ENCODE results near the gene ASIC1. TPM values are rescaled to one million over a fixed set of nuclear protein-coding genes. Genes with fewer than 3 reads are reported as not detected.

Gene ASIC1
- total RNA-seq, 1 experiment from 2014 or later, result 17.9 TPM

DNA sequence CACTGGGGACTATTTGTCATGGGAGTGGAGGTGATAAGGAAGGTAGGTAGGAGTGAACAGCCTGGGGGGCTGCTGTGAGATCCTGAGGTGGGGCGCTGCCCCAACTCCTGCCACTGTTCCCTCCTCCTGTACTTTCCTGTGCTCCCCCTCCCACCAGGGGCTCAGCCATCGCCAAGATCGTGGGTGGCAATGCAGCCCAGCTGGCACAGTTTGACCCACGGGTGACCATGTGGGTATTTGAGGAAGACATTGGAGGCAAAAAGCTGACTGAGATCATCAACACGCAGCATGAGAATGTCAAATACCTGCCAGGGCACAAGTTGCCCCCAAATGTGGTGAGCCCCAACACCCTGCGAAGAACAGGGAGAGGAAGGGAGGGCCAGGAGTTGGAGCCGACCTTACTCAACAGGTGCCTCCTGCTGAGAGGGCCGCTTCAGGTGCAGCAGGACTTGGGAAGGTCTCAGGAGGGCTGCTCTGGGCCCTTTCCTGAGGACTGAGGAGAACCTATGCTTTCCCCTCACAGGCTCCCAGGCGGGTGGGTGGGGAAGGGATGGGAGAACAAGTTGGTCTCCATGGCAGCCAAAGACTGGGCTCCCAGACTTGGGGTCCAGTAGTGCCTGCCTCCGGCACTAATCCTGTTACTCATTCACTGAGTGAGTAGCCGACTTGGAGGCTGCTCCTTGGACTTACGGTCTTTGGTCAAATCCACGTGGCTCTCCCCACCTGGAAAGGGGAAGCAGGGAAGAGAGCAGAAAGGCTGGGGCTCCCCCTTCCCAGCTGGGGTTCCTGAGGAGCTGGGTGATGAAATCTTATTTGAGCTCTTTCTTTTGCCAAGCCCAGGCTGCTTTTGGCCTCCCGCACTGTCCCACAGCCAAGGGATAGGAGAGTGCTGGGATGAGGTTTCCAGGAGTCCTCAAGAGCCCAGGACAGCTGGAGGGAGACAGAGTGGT is 47.3 kb downstream of the ASIC1 start:
- Histone ChIP-seq H3K9me3 (ENCODE audit: low read length) (no peaks in the 10 kb centered on the region), H3K4me3 (ENCODE audit: low read length) (no peak overlapping the region), H3K27ac (ENCODE audit: low read length) (no peak overlapping the region), H3K36me3 (ENCODE audit: insufficient read depth, low read length) (peaks cover 8% of the 10 kb centered on the region; the same call in 1 of the 2 replicates), H3K4me1 (ENCODE audit: low read length) (peaks cover 46% of the 10 kb centered on the region), H4K20me1 (ENCODE audit: insufficient read depth, low read depth, low read length) (no peaks in the 10 kb centered on the region), H3K9me2 (replicated peaks; ENCODE audit: insufficient read depth, low read length) (no peaks in the 10 kb centered on the region), H3K27me3 (ENCODE audit: low read length) (no peaks in the 10 kb centered on the region), H3K79me2 (ENCODE audit: low read length) (no peaks in the 10 kb centered on the region), H3K9ac (ENCODE audit: low read length) (no peak overlapping the region), H2AFZ (ENCODE audit: low read length) (no peak overlapping the region), H3K4me2 (ENCODE audit: low read depth, low read length, poor library complexity, severe bottlenecking) (no peak overlapping the region)
- DNase-seq, result no peak

DNA sequence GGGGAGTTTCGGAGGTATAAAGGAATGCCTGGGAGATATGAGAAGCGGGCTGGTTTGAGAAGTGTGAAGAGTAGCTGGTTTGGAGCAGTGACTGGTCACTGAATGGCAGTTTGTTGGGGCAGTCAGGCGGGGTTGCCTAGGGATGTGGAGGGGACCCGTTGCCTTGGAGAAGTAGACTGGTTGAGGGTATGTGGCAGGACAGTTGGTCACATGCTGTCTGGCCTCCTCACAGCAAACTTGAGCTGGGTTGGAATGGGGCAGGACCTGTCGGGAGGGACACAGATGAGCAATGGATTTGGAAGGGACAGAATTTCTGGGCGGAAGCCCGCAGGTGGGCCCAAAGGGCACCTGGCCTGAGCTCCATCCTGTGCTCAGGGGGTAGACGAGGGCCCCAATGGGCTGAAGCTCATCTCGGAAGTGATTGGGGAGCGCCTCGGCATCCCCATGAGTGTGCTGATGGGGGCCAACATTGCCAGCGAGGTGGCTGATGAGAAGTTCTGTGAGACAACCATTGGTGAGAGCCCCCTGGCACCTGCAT is 48.6 kb downstream of the ASIC1 start:
- no peak overlapping the region for H3K4me3 ChIP-seq (ENCODE audit: low read length)
- H3K9me3 ChIP-seq (ENCODE audit: low read length), result no peaks in the 10 kb centered on the region
- H3K79me2 ChIP-seq (ENCODE audit: low read length), result no peaks in the 10 kb centered on the region
- H3K9me2 ChIP-seq (replicated peaks; ENCODE audit: insufficient read depth, low read length), result no peaks in the 10 kb centered on the region
- no peak overlapping the region for H3K4me2 ChIP-seq (ENCODE audit: low read depth, low read length, poor library complexity, severe bottlenecking)
- no peak overlapping the region for H3K9ac ChIP-seq (ENCODE audit: low read length)
- H3K4me1 ChIP-seq (ENCODE audit: low read length), result peaks cover 54% of the 10 kb centered on the region
- H3K27ac ChIP-seq (ENCODE audit: low read length), result no peak overlapping the region
- no peaks in the 10 kb centered on the region for H4K20me1 ChIP-seq (ENCODE audit: insufficient read depth, low read depth, low read length)
- no peak for DNase-seq
- peaks cover 8% of the 10 kb centered on the region; the same call in 1 of the 2 replicates for H3K36me3 ChIP-seq (ENCODE audit: insufficient read depth, low read length)
- no peaks in the 10 kb centered on the region for H3K27me3 ChIP-seq (ENCODE audit: low read length)
- no peak overlapping the region for H2AFZ ChIP-seq (ENCODE audit: low read length)

DNA sequence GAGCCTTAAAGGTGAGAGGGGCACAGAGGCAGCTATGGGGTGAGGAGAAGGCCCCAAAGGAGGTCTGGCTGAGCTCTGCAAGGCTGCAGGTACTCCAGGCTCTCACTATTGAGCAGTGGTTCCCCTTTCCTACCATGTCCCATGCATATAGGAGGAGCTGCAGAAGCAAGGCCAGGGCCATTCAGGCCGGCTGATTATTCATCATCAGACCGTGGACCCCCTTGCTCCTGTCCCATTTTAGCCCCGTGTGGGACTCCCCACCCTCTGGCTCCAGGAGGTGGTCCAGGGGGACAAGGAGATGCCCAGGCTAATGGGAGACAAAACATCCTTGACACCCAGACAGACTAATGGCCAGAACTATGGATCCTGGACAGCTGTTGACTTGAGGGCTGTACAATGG is 49.5 kb downstream of the ASIC1 start:
- H3K27me3 ChIP-seq (ENCODE audit: low read length), result no peaks in the 10 kb centered on the region
- H3K9ac ChIP-seq (ENCODE audit: low read length), result no peak overlapping the region

DNA sequence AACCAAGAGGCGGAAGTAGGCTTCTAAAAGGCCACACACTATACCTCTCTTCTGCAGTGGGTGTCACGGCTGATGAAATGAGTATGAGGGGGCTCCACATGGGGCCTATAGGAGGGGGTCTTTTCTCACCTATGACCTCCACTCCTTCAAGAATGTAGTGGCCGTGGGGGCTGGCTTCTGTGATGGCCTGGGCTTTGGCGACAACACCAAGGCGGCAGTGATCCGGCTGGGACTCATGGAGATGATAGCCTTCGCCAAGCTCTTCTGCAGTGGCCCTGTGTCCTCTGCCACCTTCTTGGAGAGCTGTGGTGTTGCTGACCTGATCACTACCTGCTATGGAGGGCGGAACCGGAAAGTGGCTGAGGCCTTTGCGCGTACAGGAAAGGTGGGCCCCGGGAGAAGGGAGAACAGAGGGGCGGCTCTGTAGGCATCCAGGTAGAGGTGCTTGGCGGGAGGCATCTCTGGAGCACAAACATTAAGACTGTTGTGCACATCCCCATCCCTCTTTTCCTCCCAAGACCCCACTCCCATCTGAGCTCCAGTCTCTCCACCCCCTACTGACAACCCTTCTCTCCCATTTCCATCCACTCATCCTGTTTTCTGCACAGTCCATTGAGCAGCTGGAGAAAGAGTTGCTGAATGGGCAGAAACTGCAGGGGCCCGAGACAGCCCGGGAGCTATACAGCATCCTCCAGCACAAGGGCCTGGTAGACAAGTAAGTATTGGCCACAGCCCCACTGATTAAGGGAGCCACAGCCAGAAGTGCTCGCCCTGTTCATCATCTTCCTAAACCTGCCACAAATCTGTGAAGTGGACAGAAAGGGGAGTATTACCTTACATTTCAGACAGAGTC is 50.2 kb downstream of the ASIC1 start:
- no peak overlapping the region for H3K27ac ChIP-seq (ENCODE audit: low read length)
- H3K36me3 ChIP-seq (ENCODE audit: insufficient read depth, low read length), result no peaks in the 10 kb centered on the region
- peaks cover 44% of the 10 kb centered on the region for H3K4me1 ChIP-seq (ENCODE audit: low read length)
- no peak for DNase-seq
- 0 out of 2 replicates have a peak, but pooled peaks cover 2% of the 10 kb centered on the region for H4K20me1 ChIP-seq (ENCODE audit: insufficient read depth, low read depth, low read length)
- H3K9ac ChIP-seq (ENCODE audit: low read length), result no peak overlapping the region
- no peak overlapping the region for H2AFZ ChIP-seq (ENCODE audit: low read length)
- H3K9me2 ChIP-seq (replicated peaks; ENCODE audit: insufficient read depth, low read length), result no peaks in the 10 kb centered on the region
- H3K9me3 ChIP-seq (ENCODE audit: low read length), result no peaks in the 10 kb centered on the region
- no peak overlapping the region for H3K4me3 ChIP-seq (ENCODE audit: low read length)
- peaks cover 5% of the 10 kb centered on the region for H3K79me2 ChIP-seq (ENCODE audit: low read length)
- H3K4me2 ChIP-seq (ENCODE audit: low read depth, low read length, poor library complexity, severe bottlenecking), result no peak overlapping the region
- H3K27me3 ChIP-seq (ENCODE audit: low read length), result no peaks in the 10 kb centered on the region

More for the DNA sequence above, 49.5 kb downstream of the ASIC1 start:
- Histone ChIP-seq H3K4me3 (ENCODE audit: low read length) (no peak overlapping the region), H3K4me2 (ENCODE audit: low read depth, low read length, poor library complexity, severe bottlenecking) (no peak overlapping the region), H3K9me2 (replicated peaks; ENCODE audit: insufficient read depth, low read length) (no peaks in the 10 kb centered on the region), H3K9me3 (ENCODE audit: low read length) (no peaks in the 10 kb centered on the region), H3K4me1 (ENCODE audit: low read length) (peaks cover 51% of the 10 kb centered on the region), H4K20me1 (ENCODE audit: insufficient read depth, low read depth, low read length) (no peaks in the 10 kb centered on the region), H3K27ac (ENCODE audit: low read length) (no peak overlapping the region), H3K79me2 (ENCODE audit: low read length) (no peaks in the 10 kb centered on the region), H2AFZ (ENCODE audit: low read length) (no peak overlapping the region), H3K36me3 (ENCODE audit: insufficient read depth, low read length) (peaks cover 2% of the 10 kb centered on the region; the same call in 1 of the 2 replicates)
- no peak for DNase-seq

DNA sequence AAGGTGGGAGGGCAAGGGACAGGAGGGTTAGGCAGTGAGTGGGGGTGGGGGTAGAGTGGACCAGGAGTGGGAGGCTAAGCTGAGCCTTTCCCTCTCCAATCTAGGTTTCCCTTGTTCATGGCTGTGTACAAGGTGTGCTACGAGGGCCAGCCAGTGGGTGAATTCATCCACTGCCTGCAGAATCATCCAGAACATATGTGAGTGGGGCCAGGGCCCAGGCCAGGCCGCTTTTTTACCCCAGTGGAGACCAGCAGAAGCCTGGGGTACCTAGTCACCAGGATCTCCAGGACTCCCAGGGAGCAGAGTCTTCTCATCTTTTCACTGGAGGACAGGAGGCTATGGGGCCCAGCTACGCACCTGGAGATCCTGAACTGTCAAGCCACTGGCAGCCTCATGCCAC is 51.9 kb downstream of the ASIC1 start:
- H3K9me3 ChIP-seq (ENCODE audit: low read length), result no peaks in the 10 kb centered on the region
- H3K4me1 ChIP-seq (ENCODE audit: low read length), result peaks cover 33% of the 10 kb centered on the region
- H3K4me2 ChIP-seq (ENCODE audit: low read depth, low read length, poor library complexity, severe bottlenecking), result peak overlapping the region; percentile 99
- peak overlapping the region; percentile 96 for H3K27ac ChIP-seq (ENCODE audit: low read length)
- no peak overlapping the region for H2AFZ ChIP-seq (ENCODE audit: low read length)
- peak overlapping the region; percentile 71 for H3K4me3 ChIP-seq (ENCODE audit: low read length)
- H4K20me1 ChIP-seq (ENCODE audit: insufficient read depth, low read depth, low read length), result 0 out of 2 replicates have a peak, but pooled peaks cover 2% of the 10 kb centered on the region
- no peaks in the 10 kb centered on the region for H3K27me3 ChIP-seq (ENCODE audit: low read length)
- H3K79me2 ChIP-seq (ENCODE audit: low read length), result peaks cover 20% of the 10 kb centered on the region
- no peak for DNase-seq
- H3K36me3 ChIP-seq (ENCODE audit: insufficient read depth, low read length), result 0 out of 2 replicates have a peak, but pooled peaks cover 1% of the 10 kb centered on the region
- H3K9ac ChIP-seq (ENCODE audit: low read length), result peak overlapping the region; percentile 76
- no peaks in the 10 kb centered on the region for H3K9me2 ChIP-seq (replicated peaks; ENCODE audit: insufficient read depth, low read length)

DNA sequence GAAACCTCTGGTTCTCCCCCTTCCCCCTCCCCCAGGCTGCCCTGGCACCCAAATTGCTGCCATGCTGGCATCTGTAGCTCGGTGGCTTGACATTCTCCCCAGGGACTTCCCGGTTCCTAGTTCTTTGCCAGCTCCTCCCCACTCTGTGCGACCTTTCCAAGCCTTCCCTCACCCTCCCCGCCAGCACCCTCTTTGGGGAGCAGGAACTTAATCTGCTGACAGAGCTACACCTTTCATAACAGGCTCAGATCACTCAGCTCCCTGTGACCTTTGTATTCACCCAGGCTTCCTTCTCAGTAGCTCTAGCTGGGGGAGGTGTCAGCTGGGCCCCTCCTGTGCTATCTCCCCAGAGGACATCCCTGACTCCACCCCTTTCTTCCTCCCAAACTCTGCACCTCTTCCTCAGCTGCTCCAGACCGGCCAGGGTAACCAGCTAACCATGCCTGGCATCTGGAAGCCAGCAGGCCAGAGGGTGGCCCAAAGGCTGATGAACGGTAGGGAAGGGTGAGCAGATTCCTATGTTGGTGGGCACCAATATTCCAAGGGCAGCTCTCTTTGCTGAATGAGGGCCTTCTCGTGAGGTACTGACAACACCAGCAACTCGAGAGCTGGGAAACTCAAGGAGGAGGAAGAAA is 52.8 kb downstream of the ASIC1 start:
- H3K27ac ChIP-seq (ENCODE audit: low read length), result peak overlapping the region; percentile 96
- H3K9ac ChIP-seq (ENCODE audit: low read length), result peak overlapping the region; percentile 76
- H2AFZ ChIP-seq (ENCODE audit: low read length), result peak overlapping the region; percentile 31; the same call in 1 of the 2 replicates
- H3K9me2 ChIP-seq (replicated peaks; ENCODE audit: insufficient read depth, low read length), result no peaks in the 10 kb centered on the region
- peak overlapping the region; percentile 99 for H3K4me2 ChIP-seq (ENCODE audit: low read depth, low read length, poor library complexity, severe bottlenecking)
- peak overlapping the region; percentile 71 for H3K4me3 ChIP-seq (ENCODE audit: low read length)
- peak; percentile 84 for DNase-seq
- H4K20me1 ChIP-seq (ENCODE audit: insufficient read depth, low read depth, low read length), result 0 out of 2 replicates have a peak, but pooled peaks cover 2% of the 10 kb centered on the region
- peaks cover 28% of the 10 kb centered on the region for H3K79me2 ChIP-seq (ENCODE audit: low read length)
- no peaks in the 10 kb centered on the region for H3K9me3 ChIP-seq (ENCODE audit: low read length)
- H3K4me1 ChIP-seq (ENCODE audit: low read length), result peaks cover 31% of the 10 kb centered on the region
- 0 out of 2 replicates have a peak, but pooled peaks cover 3% of the 10 kb centered on the region for H3K36me3 ChIP-seq (ENCODE audit: insufficient read depth, low read length)
- H3K27me3 ChIP-seq (ENCODE audit: low read length), result no peaks in the 10 kb centered on the region

DNA sequence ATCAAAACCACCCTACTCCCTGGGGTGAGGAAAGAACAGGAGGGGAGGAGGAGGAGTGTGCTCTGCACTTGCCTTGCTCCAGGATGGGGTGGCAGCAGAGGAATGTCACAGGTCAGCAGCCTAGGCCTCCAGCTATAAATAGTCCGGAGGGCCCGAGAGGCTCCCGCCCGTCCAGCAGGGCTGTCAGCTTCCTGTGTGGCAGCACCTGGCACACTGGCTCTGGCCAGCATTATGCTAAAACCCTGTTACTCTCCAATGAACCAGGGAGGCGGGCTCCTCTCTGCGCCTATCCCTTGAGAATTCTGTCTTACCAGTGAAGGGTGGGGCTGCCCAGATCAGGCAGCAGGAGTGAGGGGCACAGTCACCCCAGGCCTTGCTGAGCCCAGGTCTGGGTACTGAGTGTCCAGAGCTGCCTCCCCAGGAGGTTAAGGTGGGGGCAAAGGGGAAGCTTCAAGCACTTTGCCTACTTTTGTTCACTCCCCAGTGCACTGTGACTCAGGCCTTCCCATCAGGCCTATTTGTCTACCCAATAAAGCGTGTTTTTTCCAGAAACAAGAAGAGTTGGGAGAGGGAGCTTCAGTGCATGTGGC is 53.5 kb downstream of the ASIC1 start:
- H3K9me2 ChIP-seq (replicated peaks; ENCODE audit: insufficient read depth, low read length), result no peaks in the 10 kb centered on the region
- H3K4me3 ChIP-seq (ENCODE audit: low read length), result peak overlapping the region; percentile 71
- no peaks in the 10 kb centered on the region for H3K27me3 ChIP-seq (ENCODE audit: low read length)
- peak overlapping the region; percentile 99 for H3K4me2 ChIP-seq (ENCODE audit: low read depth, low read length, poor library complexity, severe bottlenecking)
- no peaks in the 10 kb centered on the region for H3K9me3 ChIP-seq (ENCODE audit: low read length)
- H3K79me2 ChIP-seq (ENCODE audit: low read length), result peaks cover 34% of the 10 kb centered on the region
- H3K9ac ChIP-seq (ENCODE audit: low read length), result peak overlapping the region; percentile 76
- peak overlapping the region; percentile 96 for H3K27ac ChIP-seq (ENCODE audit: low read length)
- DNase-seq, result peak; percentile 95
- 0 out of 2 replicates have a peak, but pooled peaks cover 2% of the 10 kb centered on the region for H4K20me1 ChIP-seq (ENCODE audit: insufficient read depth, low read depth, low read length)
- H3K4me1 ChIP-seq (ENCODE audit: low read length), result peaks cover 31% of the 10 kb centered on the region
- H2AFZ ChIP-seq (ENCODE audit: low read length), result peak overlapping the region; percentile 31; the same call in 1 of the 2 replicates
- peaks cover 6% of the 10 kb centered on the region; the same call in 1 of the 2 replicates for H3K36me3 ChIP-seq (ENCODE audit: insufficient read depth, low read length)
